Astrocyte (in vitro differentiated cells and primary cell): ENCODE results near the gene ETHE1.

Source experiments
- CTCF ChIP-seq: IDR thresholded peaks from 2 replicates; pipeline ENCODE4 v1.5.1; 2011; ENCODE audit warnings: low read depth, mild to moderate bottlenecking, inconsistent platforms, low read length, moderate library complexity; ENCODE audit not compliant: insufficient read depth
- EZH2 ChIP-seq: IDR thresholded peaks from 2 replicates; pipeline ENCODE4 v1.6.1; 2012; ENCODE audit warnings: mild to moderate bottlenecking, low read length, inconsistent platforms; ENCODE audit not compliant: insufficient read depth

- TF ChIP-seq CTCF (no peak), EZH2 (no peak)
Observed at GRCh38 chr19:43460362-43461016, 66.5 kb downstream of the ETHE1 start.
